Measurements from ENCODE around the gene SRI.

GRCh38 chr7:88202278-88202677 lies 17.6 kb downstream of the SRI start:
- TF ChIP-seq CTCF (conservative IDR thresholded peaks at IDR 0.05) (no peak), EZH2 (IDR thresholded peaks at IDR 0.05; ENCODE audit: low read depth) (no peak)

Measured in PC-9 (cell line).